Breast epithelium (tissue), 4 donors: Measurements from ENCODE around the gene FZD2. TPM values are rescaled to one million over a fixed set of nuclear protein-coding genes. Genes with fewer than 3 reads are reported as not detected.

Experiments used
- DNase-seq, 2 donors: peaks; one replicate each; pipeline ENCODE4 v3.0.0-alpha.2; 2019; ENCODE audit warnings: low spot score in 2 of 2
- H3K27ac ChIP-seq, 2 donors: fragments of 200-600 bp; sonication (generic) in 1 of 2; one replicate each; pipeline ENCODE4 v1.5.1; 2016 to 2019; ENCODE audit warnings: mild to moderate bottlenecking in 1 of 2
- H3K27me3 ChIP-seq, 2 donors: fragments of 200-600 bp; sonication (generic) in 1 of 2; one replicate each; pipeline versions ENCODE4 v1.5.1 to v1.6.0; 2017 to 2019; ENCODE audit warnings: control low read depth in 1 of 2, mild to moderate bottlenecking in 1 of 2
- H3K36me3 ChIP-seq: fragments of 200-600 bp; one replicate; pipeline ENCODE4 v1.5.1; 2019
- H3K4me1 ChIP-seq, 2 donors: fragments of 200-600 bp; sonication (generic); one replicate each; pipeline ENCODE4 v1.5.1; 2016 to 2019; ENCODE audit warnings: control low read depth in 1 of 2
- H3K4me3 ChIP-seq, 3 donors: fragments of 200-600 bp; sonication (generic); 1 replicate in 2 of 3; 2 replicates in 1 of 3; pipeline ENCODE4 v1.5.1; 2016 to 2019; ENCODE audit warnings: mild to moderate bottlenecking in 3 of 3, moderate library complexity in 2 of 3
- H3K9me3 ChIP-seq, 2 donors: fragments of 200-600 bp; sonication (generic) in 1 of 2; one replicate each; pipeline ENCODE4 v1.5.1; 2016 to 2019; ENCODE audit warnings: control low read depth in 1 of 2
- POLR2A ChIP-seq: fragments of 450-650 bp; IDR thresholded peaks from one replicate; pipeline ENCODE4 v1.6.1; 2016; ENCODE audit warnings: antibody characterized with exemption, mild to moderate bottlenecking, moderate library complexity
- POLR2AphosphoS5 ChIP-seq, 3 donors: sonication (generic); formaldehyde crosslinking; IDR thresholded peaks; one replicate each; pipeline ENCODE4 v1.6.1; 2017; ENCODE audit warnings: antibody characterized with exemption in 3 of 3
- intact Hi-C: fragments of 100-400 bp; cut with DNase I; formaldehyde crosslinking; loops from one replicate; pipeline ENCODE4 v1.15.1; 2023; ENCODE audit warnings: low total_unique reads
- total RNA-seq, 3 donors: library from RNA; depleted of rRNA; stranded (reverse); fragments of >200 nt; gene quantifications; one replicate each; pipeline ENCODE4 v1.1.0, GENCODE V29; 2016
- TF ChIP-seq, protein P1 (sequence below), 3 donors: fragments of 450-650 bp; IDR thresholded peaks; one replicate each; pipeline ENCODE4 v1.5.1; 2016 to 2017; ENCODE audit warnings: antibody characterized with exemption in 3 of 3, mild to moderate bottlenecking in 3 of 3, moderate library complexity in 3 of 3

The FZD2 gene
- total RNA-seq, 3 donors from 2014 or later = 1.9 to 3.6 (median 3.0) TPM

- H3K27ac ChIP-seq = no peak overlapping the region
- no peak overlapping the region for H3K4me3 ChIP-seq
- H3K4me1 ChIP-seq = no peaks in the 10 kb centered on the region
- no peaks in the 10 kb centered on the region for H3K36me3 ChIP-seq
- intact Hi-C loops = loop anchor here (1.0 kb wide), 1 partner anchor 13 kb away; no protein-coding TSS in a partner anchor
- H3K9me3 ChIP-seq = no peaks in the 10 kb centered on the region
- no peaks in the 10 kb centered on the region for H3K27me3 ChIP-seq
- no peak for DNase-seq
- TF ChIP-seq POLR2AphosphoS5 (IDR thresholded peaks at IDR 0.05) (no peak), POLR2A (no peak)
- TF ChIP-seq, protein P1, sequence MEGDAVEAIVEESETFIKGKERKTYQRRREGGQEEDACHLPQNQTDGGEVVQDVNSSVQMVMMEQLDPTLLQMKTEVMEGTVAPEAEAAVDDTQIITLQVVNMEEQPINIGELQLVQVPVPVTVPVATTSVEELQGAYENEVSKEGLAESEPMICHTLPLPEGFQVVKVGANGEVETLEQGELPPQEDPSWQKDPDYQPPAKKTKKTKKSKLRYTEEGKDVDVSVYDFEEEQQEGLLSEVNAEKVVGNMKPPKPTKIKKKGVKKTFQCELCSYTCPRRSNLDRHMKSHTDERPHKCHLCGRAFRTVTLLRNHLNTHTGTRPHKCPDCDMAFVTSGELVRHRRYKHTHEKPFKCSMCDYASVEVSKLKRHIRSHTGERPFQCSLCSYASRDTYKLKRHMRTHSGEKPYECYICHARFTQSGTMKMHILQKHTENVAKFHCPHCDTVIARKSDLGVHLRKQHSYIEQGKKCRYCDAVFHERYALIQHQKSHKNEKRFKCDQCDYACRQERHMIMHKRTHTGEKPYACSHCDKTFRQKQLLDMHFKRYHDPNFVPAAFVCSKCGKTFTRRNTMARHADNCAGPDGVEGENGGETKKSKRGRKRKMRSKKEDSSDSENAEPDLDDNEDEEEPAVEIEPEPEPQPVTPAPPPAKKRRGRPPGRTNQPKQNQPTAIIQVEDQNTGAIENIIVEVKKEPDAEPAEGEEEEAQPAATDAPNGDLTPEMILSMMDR (IDR thresholded peaks at IDR 0.05) = no peak
Observed at GRCh38 chr17:44548376-44549230, 8.7 kb upstream of the FZD2 start.

- Histone ChIP-seq H3K36me3 (no peaks in the 10 kb centered on the region), H3K27me3 (no peaks in the 10 kb centered on the region), H3K4me3 (no peak overlapping the region), H3K4me1 (no peaks in the 10 kb centered on the region), H3K27ac (no peak overlapping the region), H3K9me3 (no peaks in the 10 kb centered on the region)
- TF ChIP-seq POLR2AphosphoS5 (IDR thresholded peaks at IDR 0.05) = no peak
- no peak for TF ChIP-seq POLR2A
- TF ChIP-seq, protein P1 (IDR thresholded peaks at IDR 0.05) = no peak
- intact Hi-C loops = no loop called here
- no peak for DNase-seq
Observed at GRCh38 chr17:44549686-44550085, 7.6 kb upstream of the FZD2 start.

DNA sequence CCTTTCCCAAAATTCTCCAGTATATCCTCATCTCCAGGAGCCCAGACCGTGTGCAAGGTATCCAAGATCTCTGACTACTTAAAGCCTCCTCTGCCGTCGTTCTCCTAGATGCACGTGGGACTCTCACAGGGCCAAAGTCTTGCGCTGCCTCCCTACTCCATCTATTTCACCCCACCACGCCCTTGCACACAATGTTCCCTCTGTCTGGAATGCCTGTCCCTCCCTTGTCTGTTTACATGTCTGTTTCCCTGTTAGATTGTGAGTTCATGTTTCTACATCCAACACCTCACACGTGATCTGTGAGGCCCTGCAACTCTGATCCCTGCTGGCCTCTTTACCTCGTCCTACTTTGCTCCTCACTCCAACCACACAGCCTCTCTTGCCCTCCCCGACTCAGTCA, 4.9 kb upstream of the FZD2 start:
- Histone ChIP-seq H3K27me3 (no peaks in the 10 kb centered on the region), H3K9me3 (no peaks in the 10 kb centered on the region), H3K36me3 (no peaks in the 10 kb centered on the region), H3K4me1 (no peaks in the 10 kb centered on the region), H3K27ac (no peak overlapping the region), H3K4me3 (no peak overlapping the region)
- DNase-seq = no peak
- intact Hi-C loops = no loop called here
- TF ChIP-seq, protein P1 (IDR thresholded peaks at IDR 0.05) = no peak
- no peak for TF ChIP-seq POLR2A
- TF ChIP-seq POLR2AphosphoS5 (IDR thresholded peaks at IDR 0.05) = no peak

GRCh38 chr17:44555099-44555498, 2.2 kb upstream of the FZD2 start:
- Histone ChIP-seq H3K27me3 (no peaks in the 10 kb centered on the region), H3K4me3 (no peak overlapping the region), H3K36me3 (no peaks in the 10 kb centered on the region), H3K9me3 (no peaks in the 10 kb centered on the region), H3K4me1 (no peaks in the 10 kb centered on the region), H3K27ac (no peak overlapping the region)
- no peak for DNase-seq
- TF ChIP-seq POLR2AphosphoS5 (IDR thresholded peaks at IDR 0.05) = no peak
- TF ChIP-seq, protein P1 (IDR thresholded peaks at IDR 0.05) = no peak
- TF ChIP-seq POLR2A = no peak
- intact Hi-C loops = no loop called here

GRCh38 chr17:44556166-44556831, 985 bp upstream of the FZD2 start:
- no peaks in the 10 kb centered on the region for H3K9me3 ChIP-seq
- DNase-seq = no peak
- H3K27me3 ChIP-seq = no peaks in the 10 kb centered on the region
- no peaks in the 10 kb centered on the region for H3K36me3 ChIP-seq
- H3K4me1 ChIP-seq = no peaks in the 10 kb centered on the region
- TF ChIP-seq, protein P1 (IDR thresholded peaks at IDR 0.05) = no peak
- TF ChIP-seq POLR2AphosphoS5 (IDR thresholded peaks at IDR 0.05) (no peak), POLR2A (no peak)
- H3K4me3 ChIP-seq = peak overlapping the region; percentile 54 to 73 (median 71)
- H3K27ac ChIP-seq = peak overlapping the region; percentile 77
- intact Hi-C loops = no loop called here
